Liver (tissue), 9 donors: Measurements from ENCODE around the gene MOCS2. TPM values are rescaled to one million over a fixed set of nuclear protein-coding genes. Genes with fewer than 3 reads are reported as not detected.

ENCODE experiments used
- DNase-seq: peaks from one replicate; pipeline ENCODE4 v3.0.0-alpha.2; 2017; ENCODE audit warnings: low spot score
- H3K27ac ChIP-seq, 2 donors: one replicate each; pipeline ENCODE4 v1.7.0; 2013; ENCODE audit warnings: inconsistent platforms in 2 of 2, low read length in 2 of 2, control low read depth in 1 of 2, low read depth in 1 of 2, mild to moderate bottlenecking in 1 of 2
- H3K27me3 ChIP-seq, 4 donors: one replicate each; pipeline versions ENCODE4 v1.6.1 to v1.7.0; 2013; ENCODE audit warnings: low read length in 3 of 4, inconsistent platforms in 1 of 4, mild to moderate bottlenecking in 1 of 4, moderate library complexity in 1 of 4; ENCODE audit not compliant: control insufficient read depth in 4 of 4, insufficient read depth in 4 of 4
- H3K36me3 ChIP-seq, 4 donors: one replicate each; pipeline versions ENCODE4 v1.6.1 to v1.7.0; 2013; ENCODE audit warnings: low read length in 3 of 4, mild to moderate bottlenecking in 3 of 4, low read depth in 1 of 4, moderate library complexity in 1 of 4; ENCODE audit not compliant: control insufficient read depth in 4 of 4, insufficient read depth in 3 of 4
- H3K4me1 ChIP-seq, 4 donors: one replicate each; pipeline versions ENCODE4 v1.6.1 to v1.7.0; 2013; ENCODE audit warnings: low read length in 3 of 4, mild to moderate bottlenecking in 3 of 4, moderate library complexity in 1 of 4; ENCODE audit not compliant: control insufficient read depth in 4 of 4, insufficient read depth in 4 of 4
- H3K4me3 ChIP-seq, 3 donors: one replicate each; pipeline versions ENCODE4 v1.6.1 to v1.7.0; 2013; ENCODE audit warnings: low read length in 3 of 3, control low read depth in 1 of 3, low read depth in 1 of 3, mild to moderate bottlenecking in 1 of 3
- H3K9ac ChIP-seq, 2 donors: one replicate each; pipeline ENCODE4 v1.7.0; 2013; ENCODE audit warnings: low read length in 2 of 2, mild to moderate bottlenecking in 2 of 2, moderate library complexity in 2 of 2, control low read depth in 1 of 2, low read depth in 1 of 2
- H3K9me3 ChIP-seq, 4 donors: one replicate each; pipeline versions ENCODE4 v1.6.1 to v1.7.0; 2013; ENCODE audit warnings: low read length in 3 of 4; ENCODE audit not compliant: control insufficient read depth in 4 of 4
- EGR1 ChIP-seq, 2 donors: IDR thresholded peaks; 2 replicates each; pipeline ENCODE4 v1.6.1; 2016 to 2018; ENCODE audit warnings: antibody characterized with exemption in 2 of 2, low read depth in 2 of 2
- FOXA1 ChIP-seq: IDR thresholded peaks from 2 replicates; pipeline ENCODE4 v1.6.1; 2016; ENCODE audit warnings: antibody characterized with exemption
- FOXA2 ChIP-seq: IDR thresholded peaks from 2 replicates; pipeline ENCODE4 v1.6.1; 2016; ENCODE audit warnings: antibody characterized with exemption
- GABPA ChIP-seq, 2 donors: IDR thresholded peaks in 1 of 2; conservative IDR thresholded peaks in 1 of 2; 2 replicates each; pipeline ENCODE4 v1.6.1; 2016; ENCODE audit warnings: antibody characterized with exemption in 2 of 2, mild to moderate bottlenecking in 1 of 2, moderate library complexity in 1 of 2
- HNF4A ChIP-seq, 2 donors: conservative IDR thresholded peaks; 2 replicates each; pipeline ENCODE4 v1.6.1; 2016; ENCODE audit warnings: antibody characterized with exemption in 2 of 2, mild to moderate bottlenecking in 2 of 2
- HNF4G ChIP-seq: IDR thresholded peaks from 2 replicates; pipeline ENCODE4 v1.6.1; 2016; ENCODE audit warnings: antibody characterized with exemption
- JUND ChIP-seq, 2 donors: IDR thresholded peaks; 2 replicates each; pipeline ENCODE4 v1.6.1; 2016; ENCODE audit warnings: antibody characterized with exemption in 2 of 2
- NR2F2 ChIP-seq: IDR thresholded peaks from 2 replicates; pipeline ENCODE4 v1.6.1; 2016; ENCODE audit warnings: antibody characterized with exemption
- RAD21 ChIP-seq, 2 donors: IDR thresholded peaks; 2 replicates each; pipeline ENCODE4 v1.6.1; 2016; ENCODE audit warnings: antibody characterized with exemption in 2 of 2, mild to moderate bottlenecking in 2 of 2
- RXRA ChIP-seq, 2 donors: IDR thresholded peaks; 2 replicates each; pipeline ENCODE4 v1.6.1; 2017 to 2018; ENCODE audit warnings: antibody characterized with exemption in 2 of 2, mild to moderate bottlenecking in 1 of 2
- SP1 ChIP-seq: IDR thresholded peaks from 2 replicates; pipeline ENCODE4 v1.6.1; 2018; ENCODE audit warnings: antibody characterized with exemption, mild to moderate bottlenecking
- TAF1 ChIP-seq: conservative IDR thresholded peaks from 2 replicates; pipeline ENCODE4 v1.6.1; 2016; ENCODE audit warnings: antibody characterized with exemption, mild to moderate bottlenecking
- YY1 ChIP-seq: IDR thresholded peaks from 2 replicates; pipeline ENCODE4 v1.6.1; 2016; ENCODE audit warnings: antibody characterized with exemption, mild to moderate bottlenecking
- WGBS: extraction: QIAGEN DNeasy Blood & Tissue Kit; methylation state at CpG from one replicate; pipeline ENCODE4 v1.1.7; 2013; 5-methylcytosine and 5-hydroxymethylcytosine counted together
- polyA plus RNA-seq, 2 donors: library from polyadenylated mRNA; stranded (reverse) in 1 of 2; unstranded in 1 of 2; fragments of 200-250 nt in 1 of 2; fragments of >200 nt in 1 of 2; fragmentation: Nextera tagmentation in 1 of 2; extraction: Ambion mirVana in 1 of 2; gene quantifications; one replicate each; pipeline versions ENCODE4 v1.2.1 to v1.2.3, GENCODE V29; 2013 to 2015
- total RNA-seq, 2 donors: library from RNA; depleted of rRNA; stranded (reverse); fragments of >200 nt; gene quantifications; one replicate each; pipeline ENCODE4 v1.2.3, GENCODE V29; 2014
- TF ChIP-seq, protein P1 (sequence below): fragments of 150-350 bp; IDR thresholded peaks from 2 replicates; pipeline ENCODE4 v1.5.1; 2017; ENCODE audit warnings: improper control_type of control experiment, low read depth, low read length; ENCODE audit not compliant: missing input control
- TF ChIP-seq, protein P2 (sequence below): IDR thresholded peaks from 2 replicates; pipeline ENCODE4 v1.6.1; 2016; ENCODE audit warnings: antibody characterized with exemption
- TF ChIP-seq, protein P3 (sequence below): IDR thresholded peaks from 2 replicates; pipeline ENCODE4 v1.6.1; 2016; ENCODE audit warnings: antibody characterized with exemption, mild to moderate bottlenecking
- TF ChIP-seq, protein P4 (sequence below): IDR thresholded peaks from 2 replicates; pipeline ENCODE4 v1.6.1; 2016; ENCODE audit warnings: antibody characterized with exemption
- TF ChIP-seq, protein P5 (sequence below): IDR thresholded peaks from 2 replicates; pipeline ENCODE4 v1.6.1; 2016; ENCODE audit warnings: antibody characterized with exemption
- donor health status: healthy.
- donor health status: healthy.
- donor health status: healthy.
- donor health status: healthy.
- donor health status: healthy.

The MOCS2 gene
- total and polyA plus RNA-seq, 4 donors: 13.2 to 58.5 (median 39.1) TPM

DNA sequence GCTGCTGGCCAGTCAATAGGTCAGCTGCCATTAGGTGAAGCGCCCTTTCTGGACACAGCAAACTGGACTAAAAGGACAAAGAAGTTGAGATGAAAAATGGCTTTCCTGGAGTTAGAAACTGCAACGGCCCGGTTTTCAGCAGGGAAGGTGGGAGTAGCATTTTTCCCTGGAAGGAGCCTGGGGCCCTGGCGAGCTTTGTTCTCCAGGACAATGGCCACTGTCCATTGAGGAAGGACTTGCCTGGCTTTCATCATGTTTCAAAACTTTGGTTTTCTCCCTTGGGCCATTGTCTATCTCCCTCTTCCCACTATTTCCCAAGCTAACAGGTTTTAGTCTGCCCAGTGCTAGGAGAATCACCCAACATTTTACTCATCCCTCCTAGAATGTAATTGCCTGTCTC is 56.2 kb downstream of the MOCS2 start:
- H3K4me1 ChIP-seq: no peaks in the 10 kb centered on the region
- no peaks in the 10 kb centered on the region for H3K36me3 ChIP-seq
- H3K9ac ChIP-seq: no peak overlapping the region
- no peak for DNase-seq
- no peak overlapping the region for H3K4me3 ChIP-seq
- H3K27ac ChIP-seq: no peak overlapping the region
- no peaks in the 10 kb centered on the region for H3K9me3 ChIP-seq
- peaks cover 0 to 3% (median 0%) of the 10 kb centered on the region in 4 donors for H3K27me3 ChIP-seq
- no peak for TF ChIP-seq RXRA (IDR thresholded peaks at IDR 0.05)
- no peak for TF ChIP-seq HNF4G
- TF ChIP-seq, protein P1, sequence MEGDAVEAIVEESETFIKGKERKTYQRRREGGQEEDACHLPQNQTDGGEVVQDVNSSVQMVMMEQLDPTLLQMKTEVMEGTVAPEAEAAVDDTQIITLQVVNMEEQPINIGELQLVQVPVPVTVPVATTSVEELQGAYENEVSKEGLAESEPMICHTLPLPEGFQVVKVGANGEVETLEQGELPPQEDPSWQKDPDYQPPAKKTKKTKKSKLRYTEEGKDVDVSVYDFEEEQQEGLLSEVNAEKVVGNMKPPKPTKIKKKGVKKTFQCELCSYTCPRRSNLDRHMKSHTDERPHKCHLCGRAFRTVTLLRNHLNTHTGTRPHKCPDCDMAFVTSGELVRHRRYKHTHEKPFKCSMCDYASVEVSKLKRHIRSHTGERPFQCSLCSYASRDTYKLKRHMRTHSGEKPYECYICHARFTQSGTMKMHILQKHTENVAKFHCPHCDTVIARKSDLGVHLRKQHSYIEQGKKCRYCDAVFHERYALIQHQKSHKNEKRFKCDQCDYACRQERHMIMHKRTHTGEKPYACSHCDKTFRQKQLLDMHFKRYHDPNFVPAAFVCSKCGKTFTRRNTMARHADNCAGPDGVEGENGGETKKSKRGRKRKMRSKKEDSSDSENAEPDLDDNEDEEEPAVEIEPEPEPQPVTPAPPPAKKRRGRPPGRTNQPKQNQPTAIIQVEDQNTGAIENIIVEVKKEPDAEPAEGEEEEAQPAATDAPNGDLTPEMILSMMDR: no peak
- no peak for TF ChIP-seq HNF4A (conservative IDR thresholded peaks at IDR 0.05)
- no peak for TF ChIP-seq FOXA1
- TF ChIP-seq, protein P2, sequence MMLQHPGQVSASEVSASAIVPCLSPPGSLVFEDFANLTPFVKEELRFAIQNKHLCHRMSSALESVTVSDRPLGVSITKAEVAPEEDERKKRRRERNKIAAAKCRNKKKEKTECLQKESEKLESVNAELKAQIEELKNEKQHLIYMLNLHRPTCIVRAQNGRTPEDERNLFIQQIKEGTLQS: no peak
- TF ChIP-seq FOXA2: no peak
- TF ChIP-seq TAF1: no peak
- no peak for TF ChIP-seq JUND (IDR thresholded peaks at IDR 0.05)
- no peak for TF ChIP-seq SP1
- TF ChIP-seq, protein P3, sequence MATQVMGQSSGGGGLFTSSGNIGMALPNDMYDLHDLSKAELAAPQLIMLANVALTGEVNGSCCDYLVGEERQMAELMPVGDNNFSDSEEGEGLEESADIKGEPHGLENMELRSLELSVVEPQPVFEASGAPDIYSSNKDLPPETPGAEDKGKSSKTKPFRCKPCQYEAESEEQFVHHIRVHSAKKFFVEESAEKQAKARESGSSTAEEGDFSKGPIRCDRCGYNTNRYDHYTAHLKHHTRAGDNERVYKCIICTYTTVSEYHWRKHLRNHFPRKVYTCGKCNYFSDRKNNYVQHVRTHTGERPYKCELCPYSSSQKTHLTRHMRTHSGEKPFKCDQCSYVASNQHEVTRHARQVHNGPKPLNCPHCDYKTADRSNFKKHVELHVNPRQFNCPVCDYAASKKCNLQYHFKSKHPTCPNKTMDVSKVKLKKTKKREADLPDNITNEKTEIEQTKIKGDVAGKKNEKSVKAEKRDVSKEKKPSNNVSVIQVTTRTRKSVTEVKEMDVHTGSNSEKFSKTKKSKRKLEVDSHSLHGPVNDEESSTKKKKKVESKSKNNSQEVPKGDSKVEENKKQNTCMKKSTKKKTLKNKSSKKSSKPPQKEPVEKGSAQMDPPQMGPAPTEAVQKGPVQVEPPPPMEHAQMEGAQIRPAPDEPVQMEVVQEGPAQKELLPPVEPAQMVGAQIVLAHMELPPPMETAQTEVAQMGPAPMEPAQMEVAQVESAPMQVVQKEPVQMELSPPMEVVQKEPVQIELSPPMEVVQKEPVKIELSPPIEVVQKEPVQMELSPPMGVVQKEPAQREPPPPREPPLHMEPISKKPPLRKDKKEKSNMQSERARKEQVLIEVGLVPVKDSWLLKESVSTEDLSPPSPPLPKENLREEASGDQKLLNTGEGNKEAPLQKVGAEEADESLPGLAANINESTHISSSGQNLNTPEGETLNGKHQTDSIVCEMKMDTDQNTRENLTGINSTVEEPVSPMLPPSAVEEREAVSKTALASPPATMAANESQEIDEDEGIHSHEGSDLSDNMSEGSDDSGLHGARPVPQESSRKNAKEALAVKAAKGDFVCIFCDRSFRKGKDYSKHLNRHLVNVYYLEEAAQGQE: no peak
- TF ChIP-seq, protein P4, sequence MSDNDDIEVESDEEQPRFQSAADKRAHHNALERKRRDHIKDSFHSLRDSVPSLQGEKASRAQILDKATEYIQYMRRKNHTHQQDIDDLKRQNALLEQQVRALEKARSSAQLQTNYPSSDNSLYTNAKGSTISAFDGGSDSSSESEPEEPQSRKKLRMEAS: no peak
- TF ChIP-seq RAD21 (IDR thresholded peaks at IDR 0.05): no peak
- TF ChIP-seq NR2F2: no peak
- no peak for TF ChIP-seq EGR1 (IDR thresholded peaks at IDR 0.05; ENCODE audit: low read depth in 2 of 2)
- no peak for TF ChIP-seq GABPA (IDR thresholded peaks at IDR 0.05 in 1 of 2, conservative IDR thresholded peaks at IDR 0.05 in 1 of 2)
- no peak for TF ChIP-seq YY1
- TF ChIP-seq, protein P5, sequence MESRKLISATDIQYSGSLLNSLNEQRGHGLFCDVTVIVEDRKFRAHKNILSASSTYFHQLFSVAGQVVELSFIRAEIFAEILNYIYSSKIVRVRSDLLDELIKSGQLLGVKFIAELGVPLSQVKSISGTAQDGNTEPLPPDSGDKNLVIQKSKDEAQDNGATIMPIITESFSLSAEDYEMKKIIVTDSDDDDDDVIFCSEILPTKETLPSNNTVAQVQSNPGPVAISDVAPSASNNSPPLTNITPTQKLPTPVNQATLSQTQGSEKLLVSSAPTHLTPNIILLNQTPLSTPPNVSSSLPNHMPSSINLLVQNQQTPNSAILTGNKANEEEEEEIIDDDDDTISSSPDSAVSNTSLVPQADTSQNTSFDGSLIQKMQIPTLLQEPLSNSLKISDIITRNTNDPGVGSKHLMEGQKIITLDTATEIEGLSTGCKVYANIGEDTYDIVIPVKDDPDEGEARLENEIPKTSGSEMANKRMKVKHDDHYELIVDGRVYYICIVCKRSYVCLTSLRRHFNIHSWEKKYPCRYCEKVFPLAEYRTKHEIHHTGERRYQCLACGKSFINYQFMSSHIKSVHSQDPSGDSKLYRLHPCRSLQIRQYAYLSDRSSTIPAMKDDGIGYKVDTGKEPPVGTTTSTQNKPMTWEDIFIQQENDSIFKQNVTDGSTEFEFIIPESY: no peak
- 87% methylated on average over 4 of the region's 4 CpGs for WGBS
